Fibroblast of lung (primary cell): Measurements from ENCODE around the gene MEDAG. TPM values are rescaled to one million over a fixed set of nuclear protein-coding genes. Genes with fewer than 3 reads are reported as not detected.
A peak's percentile ranks its signal among the peaks of the same experiment; 100 is the strongest.

Experiments used
- DNase-seq, 2 donors: peaks; one replicate each; pipeline versions ENCODE4 v3.0.0 to v3.0.0-alpha.2; 2010; ENCODE audit warnings: low read depth in 2 of 2
- H2AFZ ChIP-seq: 2 replicates; pipeline ENCODE4 v1.5.1; 2012; ENCODE audit warnings: low read length, control low read depth, inconsistent platforms
- H3K27ac ChIP-seq: 2 replicates; pipeline ENCODE4 v1.5.1; 2011; ENCODE audit warnings: low read length, control low read depth; ENCODE audit not compliant: insufficient read depth
- H3K27me3 ChIP-seq: 2 replicates; pipeline ENCODE4 v1.5.1; 2011; ENCODE audit warnings: mild to moderate bottlenecking, low read length; ENCODE audit not compliant: control insufficient read depth, insufficient read depth
- H3K36me3 ChIP-seq: 2 replicates; pipeline ENCODE4 v1.5.1; 2011; ENCODE audit warnings: low read length; ENCODE audit not compliant: control insufficient read depth, insufficient read depth
- H3K4me1 ChIP-seq: 2 replicates; pipeline ENCODE4 v1.5.1; 2011; ENCODE audit warnings: low read length; ENCODE audit not compliant: control insufficient read depth, insufficient read depth; ENCODE audit errors: extremely low read depth
- H3K4me2 ChIP-seq: 2 replicates; pipeline ENCODE4 v1.5.1; 2011; ENCODE audit warnings: low read length, control low read depth; ENCODE audit not compliant: insufficient read depth; ENCODE audit errors: extremely low read depth
- H3K4me3 ChIP-seq, 4 experiments: fragments of 200-600 bp in 1 of 4; sonication (generic) in 1 of 4; replicated peaks in 1 of 4; 2 replicates each; pipeline ENCODE4 v1.5.1; 2011 to 2016; ENCODE audit warnings: low read length in 4 of 4, low read depth in 3 of 4, mild to moderate bottlenecking in 3 of 4, control low read depth in 2 of 4, inconsistent platforms in 1 of 4, mixed read lengths in 1 of 4; ENCODE audit not compliant: insufficient read depth in 1 of 4; ENCODE audit errors: control extremely low read depth in 1 of 4
- H3K79me2 ChIP-seq: 2 replicates; pipeline ENCODE4 v1.5.1; 2012; ENCODE audit warnings: mild to moderate bottlenecking, low read length, inconsistent platforms; ENCODE audit not compliant: control insufficient read depth, insufficient read depth
- H3K9ac ChIP-seq: 2 replicates; pipeline ENCODE4 v1.5.1; 2011; ENCODE audit warnings: mild to moderate bottlenecking, low read length, control low read depth; ENCODE audit not compliant: insufficient read depth
- H3K9me3 ChIP-seq: 2 replicates; pipeline ENCODE4 v1.5.1; 2012; ENCODE audit warnings: low read depth, low read length; ENCODE audit not compliant: control insufficient read depth, insufficient read depth
- H4K20me1 ChIP-seq: 2 replicates; pipeline ENCODE4 v1.5.1; 2011; ENCODE audit warnings: low read length; ENCODE audit not compliant: control insufficient read depth, insufficient read depth; ENCODE audit errors: extremely low read depth
- EZH2 ChIP-seq: IDR thresholded peaks from 2 replicates; pipeline ENCODE4 v1.5.1; 2012; ENCODE audit warnings: low read length, control low read depth, mild to moderate bottlenecking; ENCODE audit errors: missing control alignments
- polyA plus RNA-seq, 2 donors: library from polyadenylated mRNA; depleted of rRNA in 1 of 2; stranded (reverse) in 1 of 2; unstranded in 1 of 2; fragments of >200 nt; gene quantifications; 2 replicates each; pipeline ENCODE4 v1.2.1, GENCODE V29; 2011 to 2012; ENCODE audit warnings: missing spikeins in 1 of 2
- total RNA-seq: library from RNA; depleted of rRNA; stranded (reverse); fragments of >200 nt; gene quantifications from 2 replicates; pipeline ENCODE4 v1.2.1, GENCODE V29; 2014
- TF ChIP-seq, protein P1 (sequence below), 2 donors: IDR thresholded peaks in 1 of 2; conservative IDR thresholded peaks in 1 of 2; 1 replicate in 1 of 2; 2 replicates in 1 of 2; pipeline ENCODE4 v1.5.1; 2011 to 2012; ENCODE audit warnings: low read length in 2 of 2, control low read depth in 1 of 2, inconsistent platforms in 1 of 2, low read depth in 1 of 2, mild to moderate bottlenecking in 1 of 2

MEDAG gene
- total and polyA plus RNA-seq, 2 donors (not counting 1 experiment from before 2014, with no cell fraction given) = 11.2 to 99.8 TPM

- H3K4me2 ChIP-seq = no peak overlapping the region
- no peak overlapping the region for H3K27ac ChIP-seq
- TF ChIP-seq EZH2 = no peak
- TF ChIP-seq, protein P1, sequence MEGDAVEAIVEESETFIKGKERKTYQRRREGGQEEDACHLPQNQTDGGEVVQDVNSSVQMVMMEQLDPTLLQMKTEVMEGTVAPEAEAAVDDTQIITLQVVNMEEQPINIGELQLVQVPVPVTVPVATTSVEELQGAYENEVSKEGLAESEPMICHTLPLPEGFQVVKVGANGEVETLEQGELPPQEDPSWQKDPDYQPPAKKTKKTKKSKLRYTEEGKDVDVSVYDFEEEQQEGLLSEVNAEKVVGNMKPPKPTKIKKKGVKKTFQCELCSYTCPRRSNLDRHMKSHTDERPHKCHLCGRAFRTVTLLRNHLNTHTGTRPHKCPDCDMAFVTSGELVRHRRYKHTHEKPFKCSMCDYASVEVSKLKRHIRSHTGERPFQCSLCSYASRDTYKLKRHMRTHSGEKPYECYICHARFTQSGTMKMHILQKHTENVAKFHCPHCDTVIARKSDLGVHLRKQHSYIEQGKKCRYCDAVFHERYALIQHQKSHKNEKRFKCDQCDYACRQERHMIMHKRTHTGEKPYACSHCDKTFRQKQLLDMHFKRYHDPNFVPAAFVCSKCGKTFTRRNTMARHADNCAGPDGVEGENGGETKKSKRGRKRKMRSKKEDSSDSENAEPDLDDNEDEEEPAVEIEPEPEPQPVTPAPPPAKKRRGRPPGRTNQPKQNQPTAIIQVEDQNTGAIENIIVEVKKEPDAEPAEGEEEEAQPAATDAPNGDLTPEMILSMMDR (conservative IDR thresholded peaks at IDR 0.05 in 1 of 2, IDR thresholded peaks at IDR 0.05 in 1 of 2; ENCODE audit: low read depth in 1 of 2, low read length in 2 of 2) = no peak
- H3K79me2 ChIP-seq = no peaks in the 10 kb centered on the region
- H3K36me3 ChIP-seq = no peaks in the 10 kb centered on the region
- no peak overlapping the region for H2AFZ ChIP-seq
- H3K9me3 ChIP-seq = no peaks in the 10 kb centered on the region
- H3K4me1 ChIP-seq = peaks cover 14% of the 10 kb centered on the region
- H3K9ac ChIP-seq = no peak overlapping the region
- no peaks in the 10 kb centered on the region for H3K27me3 ChIP-seq
- no peak overlapping the region for H3K4me3 ChIP-seq
- no peaks in the 10 kb centered on the region for H4K20me1 ChIP-seq
- peak; percentile 72 to 89 for DNase-seq
Measured at GRCh38 chr13:30972888-30973377, 66.9 kb downstream of the MEDAG start.

GRCh38 chr13:30974350-30974749 lies 68.3 kb downstream of the MEDAG start:
- no peak overlapping the region for H3K27ac ChIP-seq
- H3K27me3 ChIP-seq = no peaks in the 10 kb centered on the region
- no peak overlapping the region for H3K4me2 ChIP-seq
- H3K4me3 ChIP-seq = no peak overlapping the region
- no peaks in the 10 kb centered on the region for H3K79me2 ChIP-seq
- DNase-seq = no peak
- peaks cover 19% of the 10 kb centered on the region for H3K4me1 ChIP-seq
- TF ChIP-seq, protein P1 (conservative IDR thresholded peaks at IDR 0.05 in 1 of 2, IDR thresholded peaks at IDR 0.05 in 1 of 2; ENCODE audit: low read depth in 1 of 2, low read length in 2 of 2) = no peak
- TF ChIP-seq EZH2 = no peak
- H2AFZ ChIP-seq = no peak overlapping the region
- H3K9me3 ChIP-seq = no peaks in the 10 kb centered on the region
- no peaks in the 10 kb centered on the region for H4K20me1 ChIP-seq
- H3K36me3 ChIP-seq = no peaks in the 10 kb centered on the region
- no peak overlapping the region for H3K9ac ChIP-seq

Other genes starting within 250 kb of the MEDAG start
- gene ALOX5AP, start 170.7 kb upstream of the MEDAG start, total RNA-seq = 0.17 TPM in 1 of 2 replicates, not detected in the other
- 0.25 and 0.36 TPM in 2 replicates for gene ALOX5AP, start 170.7 kb upstream of the MEDAG start, polyA plus RNA-seq
- 0.26 and 0.66 TPM in 2 replicates for gene TEX26, start 26.4 kb downstream of the MEDAG start, total RNA-seq
- gene TEX26, start 26.4 kb downstream of the MEDAG start, polyA plus RNA-seq = 0.12 and 0.22 TPM in 2 replicates